Measurements from ENCODE around the gene CBLB. TPM values are rescaled to one million over a fixed set of nuclear protein-coding genes. Genes with fewer than 3 reads are reported as not detected.

Gene CBLB
- total and polyA plus RNA-seq, 9 of the 15 experiments (the other 6 are each of a cell fraction or from before 2014, with no cell fraction given), result 1.8 to 8.1 (median 5.3) TPM

GRCh38 chr3:105786241-105786640 is 82.6 kb downstream of the CBLB start:
- FAIRE-seq, result no peak
- no peak for DNase-seq (ENCODE audit: extremely low read depth in 1 of 4, low spot score in 3 of 4)
- Histone ChIP-seq H2AFZ (ENCODE audit: low read depth, low read length) (no peak overlapping the region), H3K4me1 (replicated peaks in 1 of 2; ENCODE audit: control insufficient read depth in 2 of 2, insufficient read depth in 2 of 2, low read length in 2 of 2) (no peaks in the 10 kb centered on the region), H4K20me1 (replicated peaks; ENCODE audit: control insufficient read depth, insufficient read depth, low read length) (no peaks in the 10 kb centered on the region), H3K79me2 (ENCODE audit: control insufficient read depth, insufficient read depth, low read length) (no peaks in the 10 kb centered on the region), H3K9me1 (ENCODE audit: control insufficient read depth, insufficient read depth, low read length) (no peaks in the 10 kb centered on the region), H3K27ac (ENCODE audit: extremely low read depth, low read depth, low read length) (no peak overlapping the region), H3K4me2 (ENCODE audit: insufficient read depth, low read length) (no peak overlapping the region), H3K9ac (ENCODE audit: insufficient read depth in 1 of 2, low read depth in 2 of 2, low read length in 2 of 2) (no peak overlapping the region), H3K9me3 (replicated peaks; ENCODE audit: control insufficient read depth, insufficient read depth, low read depth, low read length) (no peaks in the 10 kb centered on the region), H3K36me3 (ENCODE audit: control insufficient read depth, insufficient read depth, low read length) (no peaks in the 10 kb centered on the region), H3K27me3 (ENCODE audit: control insufficient read depth in 2 of 2, insufficient read depth in 2 of 2, low read length in 2 of 2) (no peaks in the 10 kb centered on the region), H3K4me3 (no peak overlapping the region)
- 76% methylated on average over 4 of the region's 4 CpGs for WGBS (ENCODE audit: insufficient coverage, low coverage, missing lambda C conversion rate)
- no TSS peak for BruUV-seq (replicated peaks)
- CTCF ChIA-PET (ENCODE audit: low intra/inter-chr PET ratio), result no interaction called here
- no peak for ATAC-seq
- POLR2A ChIA-PET, result no interaction called here
- in situ Hi-C loops (cut with MboI), result no loop called here
- intact Hi-C loops (cut with micrococcal nuclease), result no loop called here
- TF ChIP-seq HNRNPLL (IDR thresholded peaks at IDR 0.05; ENCODE audit: low read depth, low read length, poor library complexity, severe bottlenecking), result no peak
- TF ChIP-seq MTF1 (CRISPR knock-in tag; IDR thresholded peaks at IDR 0.05; ENCODE audit: borderline replicate concordance), result no peak
- TF ChIP-seq HNRNPK (IDR thresholded peaks at IDR 0.05; ENCODE audit: low read depth, low read length, poor library complexity, severe bottlenecking), result no peak
- TF ChIP-seq ZNF668 (CRISPR knock-in tag; IDR thresholded peaks at IDR 0.05), result no peak
- no peak for TF ChIP-seq POLR2A (conservative IDR thresholded peaks at IDR 0.05)
- TF ChIP-seq RBFOX2 (IDR thresholded peaks at IDR 0.05; ENCODE audit: low read depth, low read length), result no peak
- TF ChIP-seq ZNF778 (CRISPR knock-in tag; IDR thresholded peaks at IDR 0.05), result no peak
- TF ChIP-seq, protein P1, sequence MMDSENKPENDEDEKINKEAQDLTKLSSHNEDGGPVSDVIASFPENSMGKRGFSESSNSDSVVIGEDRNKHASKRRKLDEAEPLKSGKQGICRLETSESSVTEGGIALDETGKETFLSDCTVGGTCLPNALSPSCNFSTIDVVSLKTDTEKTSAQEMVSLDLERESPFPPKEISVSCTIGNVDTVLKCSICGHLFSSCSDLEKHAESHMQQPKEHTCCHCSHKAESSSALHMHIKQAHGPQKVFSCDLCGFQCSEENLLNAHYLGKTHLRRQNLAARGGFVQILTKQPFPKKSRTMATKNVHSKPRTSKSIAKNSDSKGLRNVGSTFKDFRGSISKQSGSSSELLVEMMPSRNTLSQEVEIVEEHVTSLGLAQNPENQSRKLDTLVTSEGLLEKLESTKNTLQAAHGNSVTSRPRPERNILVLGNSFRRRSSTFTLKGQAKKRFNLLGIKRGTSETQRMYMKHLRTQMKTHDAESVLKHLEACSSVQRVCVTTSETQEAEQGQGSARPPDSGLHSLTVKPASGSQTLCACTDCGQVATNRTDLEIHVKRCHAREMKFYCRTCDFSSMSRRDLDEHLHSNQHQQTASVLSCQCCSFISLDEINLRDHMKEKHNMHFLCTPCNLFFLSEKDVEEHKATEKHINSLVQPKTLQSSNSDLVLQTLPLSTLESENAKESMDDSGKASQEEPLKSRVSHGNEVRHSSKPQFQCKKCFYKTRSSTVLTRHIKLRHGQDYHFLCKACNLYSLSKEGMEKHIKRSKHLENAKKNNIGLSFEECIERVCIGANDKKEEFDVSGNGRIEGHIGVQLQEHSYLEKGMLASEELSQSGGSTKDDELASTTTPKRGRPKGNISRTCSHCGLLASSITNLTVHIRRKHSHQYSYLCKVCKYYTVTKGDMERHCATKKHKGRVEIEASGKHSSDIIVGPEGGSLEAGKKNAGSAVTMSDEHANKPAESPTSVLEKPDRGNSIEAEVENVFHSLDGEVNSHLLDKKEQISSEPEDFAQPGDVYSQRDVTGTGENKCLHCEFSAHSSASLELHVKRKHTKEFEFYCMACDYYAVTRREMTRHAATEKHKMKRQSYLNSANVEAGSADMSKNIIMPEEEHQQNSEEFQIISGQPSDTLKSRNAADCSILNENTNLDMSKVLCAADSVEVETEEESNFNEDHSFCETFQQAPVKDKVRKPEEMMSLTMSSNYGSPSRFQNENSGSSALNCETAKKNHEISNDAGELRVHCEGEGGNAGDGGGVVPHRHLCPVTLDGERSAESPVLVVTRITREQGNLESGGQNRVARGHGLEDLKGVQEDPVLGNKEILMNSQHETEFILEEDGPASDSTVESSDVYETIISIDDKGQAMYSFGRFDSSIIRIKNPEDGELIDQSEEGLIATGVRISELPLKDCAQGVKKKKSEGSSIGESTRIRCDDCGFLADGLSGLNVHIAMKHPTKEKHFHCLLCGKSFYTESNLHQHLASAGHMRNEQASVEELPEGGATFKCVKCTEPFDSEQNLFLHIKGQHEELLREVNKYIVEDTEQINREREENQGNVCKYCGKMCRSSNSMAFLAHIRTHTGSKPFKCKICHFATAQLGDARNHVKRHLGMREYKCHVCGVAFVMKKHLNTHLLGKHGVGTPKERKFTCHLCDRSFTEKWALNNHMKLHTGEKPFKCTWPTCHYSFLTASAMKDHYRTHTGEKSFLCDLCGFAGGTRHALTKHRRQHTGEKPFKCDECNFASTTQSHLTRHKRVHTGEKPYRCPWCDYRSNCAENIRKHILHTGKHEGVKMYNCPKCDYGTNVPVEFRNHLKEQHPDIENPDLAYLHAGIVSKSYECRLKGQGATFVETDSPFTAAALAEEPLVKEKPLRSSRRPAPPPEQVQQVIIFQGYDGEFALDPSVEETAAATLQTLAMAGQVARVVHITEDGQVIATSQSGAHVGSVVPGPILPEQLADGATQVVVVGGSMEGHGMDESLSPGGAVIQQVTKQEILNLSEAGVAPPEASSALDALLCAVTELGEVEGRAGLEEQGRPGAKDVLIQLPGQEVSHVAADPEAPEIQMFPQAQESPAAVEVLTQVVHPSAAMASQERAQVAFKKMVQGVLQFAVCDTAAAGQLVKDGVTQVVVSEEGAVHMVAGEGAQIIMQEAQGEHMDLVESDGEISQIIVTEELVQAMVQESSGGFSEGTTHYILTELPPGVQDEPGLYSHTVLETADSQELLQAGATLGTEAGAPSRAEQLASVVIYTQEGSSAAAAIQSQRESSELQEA (IDR thresholded peaks at IDR 0.05; ENCODE audit: low read depth), result no peak
- no peak for TF ChIP-seq HDAC6 (IDR thresholded peaks at IDR 0.05; ENCODE audit: low read depth, low read length)
- no peak for TF ChIP-seq LEF1 (IDR thresholded peaks at IDR 0.05)
- TF ChIP-seq TAF9B (IDR thresholded peaks at IDR 0.05; ENCODE audit: partially characterized antibody), result no peak
- TF ChIP-seq EHMT2 (IDR thresholded peaks at IDR 0.05), result no peak
- no peak for TF ChIP-seq RFX7 (CRISPR knock-in tag; IDR thresholded peaks at IDR 0.05)

Measured in K562 (cell line).